Left colon (tissue), 2 donors: ENCODE measurements around the gene SLC35F1. TPM values are rescaled to one million over a fixed set of nuclear protein-coding genes. Genes with fewer than 3 reads are reported as not detected.

ENCODE experiments used
- ATAC-seq: fragments of 200-7000 bp; cut with Tn5 transposase; one replicate; pipeline ENCODE4 v1.9.1; 2020; ENCODE audit warnings: mild to moderate bottlenecking, moderate library complexity
- DNase-seq, 2 donors: peaks; one replicate each; pipeline ENCODE4 v3.0.0-alpha.2; 2020
- intact Hi-C, 2 donors: fragments of 100-400 bp; cut with DNase I in 1 of 2; cut with micrococcal nuclease in 1 of 2; formaldehyde crosslinking; loops; one replicate each; pipeline versions ENCODE4 v1.11.2 to v1.14.0; 2022; cut with DNase I, micrococcal nuclease
- total RNA-seq, 2 donors: library from RNA; stranded (reverse); fragmentation: NEBNext Ultra II Directional; extraction: Animal tissue kit (Norgen Biotek cat#: 25700); gene quantifications; one replicate each; pipeline ENCODE4 v1.2.1, GENCODE V29; 2021
- donor health status: DM: no; HTN: no; CAD: no.
- donor health status: DM: yes; HTN: yes; CAD: no.

The SLC35F1 gene
- total RNA-seq, 2 donors from 2014 or later = 0.37 to 0.84 TPM

DNA sequence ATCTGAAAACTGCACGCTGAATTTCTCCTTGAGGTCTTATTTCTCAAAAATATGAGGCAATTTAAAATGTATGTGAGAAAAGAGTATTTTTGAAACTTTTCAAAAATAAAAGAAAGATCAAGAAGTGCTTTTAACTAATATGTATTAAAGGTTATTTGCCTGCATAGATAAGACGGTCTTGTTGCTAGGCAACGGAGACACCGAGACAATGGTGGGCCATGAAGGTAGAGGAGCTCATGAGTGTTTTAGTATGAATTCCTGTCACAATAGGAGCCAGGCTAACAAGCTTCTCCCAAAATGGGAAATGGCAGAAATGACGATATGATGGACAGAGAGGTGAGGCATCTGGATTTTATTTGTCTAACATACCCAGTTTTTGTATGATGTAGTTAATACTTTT lies 308.2 kb downstream of the SLC35F1 start:
- no peak for DNase-seq
- intact Hi-C loops = no loop called here
- no peak for ATAC-seq

- no peak for DNase-seq
- ATAC-seq = no peak
- intact Hi-C loops = no loop called here
Observed at GRCh38 chr6:118216751-118217150, 309.7 kb downstream of the SLC35F1 start.

GRCh38 chr6:118218156-118218555 lies 311.1 kb downstream of the SLC35F1 start:
- intact Hi-C loops = no loop called here
- no peak for ATAC-seq

DNA sequence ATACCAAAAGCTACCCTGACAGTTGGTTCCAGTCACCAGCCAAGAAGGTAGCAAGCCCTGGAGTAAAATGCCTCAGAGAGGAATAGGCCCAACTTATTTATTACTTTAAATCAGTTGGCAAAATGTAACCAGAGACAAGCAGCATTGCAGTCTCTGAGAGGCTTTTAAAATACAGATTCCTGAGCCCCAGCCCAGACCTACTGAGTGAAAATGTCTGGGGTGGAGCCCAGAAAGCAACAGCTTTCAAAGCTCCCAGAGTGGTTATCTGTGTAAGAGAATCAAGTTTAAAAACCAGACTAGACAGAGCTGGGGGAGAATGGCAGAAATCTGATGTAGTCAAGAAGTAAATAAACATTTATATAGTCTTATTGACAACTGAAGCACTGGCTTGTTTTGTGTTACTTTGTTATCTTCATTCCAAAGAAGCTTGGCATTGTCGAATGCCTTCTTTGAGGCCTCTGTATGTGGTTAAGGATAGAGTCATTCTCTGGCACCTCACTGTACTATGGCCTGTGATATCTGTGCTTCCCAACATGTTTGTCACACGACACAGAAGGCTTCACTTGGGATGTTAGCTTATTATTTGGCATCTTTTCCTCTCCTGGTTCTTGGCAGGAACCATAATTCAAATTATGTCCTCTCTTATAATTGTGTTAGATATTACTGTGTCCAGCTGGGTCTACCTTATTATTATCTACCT lies 313.5 kb downstream of the SLC35F1 start:
- ATAC-seq (no peak), DNase-seq (no peak)
- intact Hi-C loops = no loop called here

More at GRCh38 chr6:118218156-118218555, 311.1 kb downstream of the SLC35F1 start:
- no peak for DNase-seq

DNA sequence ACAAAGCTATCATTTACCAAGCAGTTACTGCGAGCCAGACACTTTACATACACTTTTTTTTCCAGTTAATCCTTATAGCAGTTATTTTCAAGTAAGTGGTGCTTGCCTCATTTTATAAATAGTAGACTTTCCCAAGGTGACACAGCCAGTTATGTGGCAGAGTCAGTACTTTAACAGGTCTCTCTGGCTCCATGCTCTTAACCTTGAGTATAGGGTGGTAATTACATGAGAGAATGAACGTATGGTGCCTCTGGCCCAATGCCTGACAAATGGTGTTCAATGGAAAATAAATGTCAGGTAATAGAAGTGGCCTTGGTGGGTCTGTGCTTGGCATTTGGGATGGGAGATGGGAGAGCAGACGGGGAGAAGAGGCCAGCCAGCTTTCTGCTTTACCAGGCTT lies 316.3 kb downstream of the SLC35F1 start:
- DNase-seq = no peak
- intact Hi-C loops = no loop called here
- no peak for ATAC-seq

DNA sequence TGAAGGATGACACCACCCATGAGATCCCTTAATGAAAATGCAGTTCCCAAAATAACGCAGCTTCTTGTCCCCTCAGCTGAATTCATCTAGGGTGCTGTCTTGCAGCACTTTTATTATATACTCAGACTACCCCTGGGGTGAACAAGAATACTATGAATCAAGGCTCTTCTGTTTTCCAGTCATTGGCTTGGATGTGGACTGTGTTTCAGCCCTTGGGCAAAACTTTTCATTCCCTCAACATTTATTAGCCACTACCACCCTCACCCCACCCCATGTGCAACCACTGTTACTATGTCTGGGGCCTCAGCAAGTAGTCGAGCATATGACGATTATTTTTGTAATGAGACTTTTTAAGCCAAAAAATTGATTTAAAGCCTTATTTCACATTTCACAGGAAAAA lies 321.8 kb downstream of the SLC35F1 start:
- ATAC-seq = no peak
- DNase-seq = no peak
- intact Hi-C loops = no loop called here

GRCh38 chr6:118240878-118241528 lies 333.9 kb downstream of the SLC35F1 start:
- intact Hi-C loops = no loop called here
- no peak for DNase-seq
- no peak for ATAC-seq

- no peak for ATAC-seq
- intact Hi-C loops = no loop called here
Observed at GRCh38 chr6:118246406-118246805, 339.3 kb downstream of the SLC35F1 start.

DNA sequence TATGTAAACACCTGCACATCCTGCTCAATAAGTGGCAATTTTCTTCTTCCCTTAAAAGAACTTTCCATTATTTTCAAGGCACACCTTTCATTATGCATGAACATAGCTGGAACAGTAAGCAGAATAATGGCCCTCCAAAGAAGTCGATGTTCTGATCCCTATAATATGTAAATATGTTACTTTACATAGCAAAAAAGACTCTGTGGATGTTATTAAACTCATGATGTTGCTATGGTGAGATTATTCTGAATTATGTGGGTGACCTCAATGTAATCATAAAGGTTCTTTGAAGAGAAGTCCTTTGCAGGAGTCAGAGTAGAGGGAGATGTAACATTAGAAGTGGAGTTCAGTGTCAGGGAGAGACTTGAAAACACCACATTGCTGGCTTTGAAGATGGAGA lies 341.1 kb downstream of the SLC35F1 start:
- ATAC-seq = no peak
- intact Hi-C loops = no loop called here
- DNase-seq = no peak

More at GRCh38 chr6:118246406-118246805, 339.3 kb downstream of the SLC35F1 start:
- no peak for DNase-seq

- ATAC-seq (no peak), DNase-seq (no peak)
- intact Hi-C loops = no loop called here
Observed at GRCh38 chr6:118249680-118250079, 342.6 kb downstream of the SLC35F1 start.

GRCh38 chr6:118252474-118252873 lies 345.4 kb downstream of the SLC35F1 start:
- ATAC-seq = no peak
- intact Hi-C loops = no loop called here
- DNase-seq = no peak

DNA sequence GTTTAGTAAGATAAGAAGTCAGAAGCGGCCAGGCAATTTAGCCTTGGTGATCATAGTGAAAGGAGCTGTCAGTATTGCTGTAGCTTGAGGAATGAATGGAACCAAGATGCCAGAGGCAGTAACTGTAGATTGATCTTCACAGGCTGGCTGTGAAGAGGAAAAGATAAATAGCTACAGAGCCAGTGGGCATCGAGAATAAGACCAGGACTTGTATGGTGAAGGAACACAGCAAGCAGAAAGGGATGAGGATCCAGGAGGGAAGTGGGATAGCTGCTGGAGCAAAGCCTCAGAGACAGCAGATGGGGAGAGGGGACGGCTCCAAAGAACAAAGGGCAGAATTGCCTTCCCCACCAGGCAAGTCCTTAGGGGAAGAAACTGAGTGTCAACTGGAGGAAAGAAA lies 346.7 kb downstream of the SLC35F1 start:
- no peak for DNase-seq
- ATAC-seq = no peak
- intact Hi-C loops = no loop called here

- DNase-seq (no peak), ATAC-seq (no peak)
- intact Hi-C loops = loop anchor here in 1 of 2 donors (10.0 kb wide), 1 partner anchor 286 kb away; no protein-coding TSS in a partner anchor
Observed at GRCh38 chr6:118260833-118261232, 353.8 kb downstream of the SLC35F1 start.

GRCh38 chr6:118263921-118264486 lies 356.9 kb downstream of the SLC35F1 start:
- intact Hi-C loops = loop anchor here in 1 of 2 donors (10.0 kb wide), 1 partner anchor 289 kb away; no protein-coding TSS in a partner anchor
- no peak for ATAC-seq
- DNase-seq = no peak

- ATAC-seq (no peak), DNase-seq (no peak)
- intact Hi-C loops = loop anchor here in 1 of 2 donors (10.0 kb wide), 1 partner anchor 295 kb away; no protein-coding TSS in a partner anchor
Observed at GRCh38 chr6:118269659-118270058, 362.6 kb downstream of the SLC35F1 start.

- DNase-seq = no peak
- intact Hi-C loops = no loop called here
- ATAC-seq = no peak
Observed at GRCh38 chr6:118277631-118278030, 370.6 kb downstream of the SLC35F1 start.

DNA sequence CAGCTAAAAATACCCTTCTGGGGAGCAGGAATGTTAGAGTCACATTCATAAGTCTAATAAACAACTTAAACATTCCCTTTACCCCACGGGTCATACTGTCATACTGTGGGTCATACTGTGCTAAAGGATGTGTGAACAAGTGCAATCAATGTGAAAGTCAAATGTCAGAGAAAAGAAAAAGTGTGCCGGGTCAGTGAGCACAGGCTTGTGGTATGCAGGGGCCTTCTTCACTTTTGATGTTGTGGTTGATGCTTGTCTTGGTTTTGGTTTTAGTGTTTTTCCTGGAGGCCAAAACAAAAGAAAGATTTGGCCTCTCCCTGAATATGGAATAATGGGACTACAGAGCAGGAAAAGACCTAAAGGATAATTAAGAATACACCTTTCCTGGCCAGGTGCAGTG lies 373.1 kb downstream of the SLC35F1 start:
- intact Hi-C loops = loop anchor here in 1 of 2 donors (10.0 kb wide), 1 partner anchor 275 kb away; no protein-coding TSS in a partner anchor
- DNase-seq (no peak), ATAC-seq (no peak)

GRCh38 chr6:118281291-118281690 lies 374.2 kb downstream of the SLC35F1 start:
- intact Hi-C loops = loop anchor here in 1 of 2 donors (10.0 kb wide), 1 partner anchor 274 kb away; no protein-coding TSS in a partner anchor
- ATAC-seq (no peak), DNase-seq (no peak)

- intact Hi-C loops = loop anchor here in 1 of 2 donors (10.0 kb wide), 1 partner anchor 271 kb away; no protein-coding TSS in a partner anchor
- ATAC-seq (no peak), DNase-seq (peak in 1 of 2 donors; percentile 9)
Observed at GRCh38 chr6:118283766-118284165, 376.7 kb downstream of the SLC35F1 start.
